NCI-H1694 (cell line): Measurements from ENCODE around the gene EDC4.
"Not testable (repeated sequence)": the region's sequence is repeated elsewhere in the genome, so short reads cannot be mapped to it uniquely, and the experiment has no call there.

Source experiments
- DNase-seq: peaks from one replicate; lab custom pipeline; 2025; lab: John Stamatoyannopoulos, UW

The EDC4 gene

GRCh38 chr16:67872631-67873434 lies at the start of gene EDC4:
EDC4 (plus strand) TSS chr16:67873052; CDS start chr16:67873262, 210 bp downstream.
- no peak for DNase-seq

GRCh38 chr16:67825119-67825518 lies 47.7 kb upstream of the EDC4 start:
- no peak for DNase-seq

GRCh38 chr16:67825906-67826305 lies 46.9 kb upstream of the EDC4 start:
- DNase-seq: no peak

- no peak for DNase-seq
Observed at GRCh38 chr16:67828651-67829050, 44.2 kb upstream of the EDC4 start.

- DNase-seq: no peak
Observed at GRCh38 chr16:67833030-67833414, 39.8 kb upstream of the EDC4 start.

- DNase-seq: peak; percentile 64
Observed at GRCh38 chr16:67833415-67834241, 39.2 kb upstream of the EDC4 start.

GRCh38 chr16:67834242-67834614 lies 38.6 kb upstream of the EDC4 start:
- no peak for DNase-seq

- DNase-seq: not testable (repeated sequence)
Observed at GRCh38 chr16:67837190-67837589, 35.7 kb upstream of the EDC4 start.

- no peak for DNase-seq
Observed at GRCh38 chr16:67837811-67838210, 35.0 kb upstream of the EDC4 start.

GRCh38 chr16:67841198-67841815 lies 31.5 kb upstream of the EDC4 start:
- no peak for DNase-seq

- DNase-seq: peak; percentile 92
Observed at GRCh38 chr16:67841816-67842508, 30.9 kb upstream of the EDC4 start, which contains the start of gene THAP11. THAP11 (plus strand) TSS chr16:67842320; CDS start chr16:67842555, 235 bp downstream.

- no peak for DNase-seq
Observed at GRCh38 chr16:67842509-67843342, 30.1 kb upstream of the EDC4 start.

- DNase-seq: no peak
Observed at GRCh38 chr16:67843343-67843765, 29.5 kb upstream of the EDC4 start.

GRCh38 chr16:67844497-67844896 lies 28.4 kb upstream of the EDC4 start:
- DNase-seq: no peak

GRCh38 chr16:67845291-67846062 lies 27.4 kb upstream of the EDC4 start:
- no peak for DNase-seq

- no peak for DNase-seq
Observed at GRCh38 chr16:67846063-67846319, 26.9 kb upstream of the EDC4 start.

- peak; percentile 83 for DNase-seq
Observed at GRCh38 chr16:67846320-67847063, 26.4 kb upstream of the EDC4 start, which contains the start of gene NUTF2. NUTF2 (plus strand) TSS chr16:67846933; CDS start chr16:67865131, 18,198 bp downstream.

- no peak for DNase-seq
Observed at GRCh38 chr16:67847064-67847861, 25.6 kb upstream of the EDC4 start, which contains the start of gene CENPT. CENPT (minus strand) TSS chr16:67847693; CDS start chr16:67833859, 13,834 bp downstream.

GRCh38 chr16:67848118-67848517 lies 24.7 kb upstream of the EDC4 start:
- DNase-seq: no peak
